AG04450 (cell line): ENCODE measurements around the gene TSC1. TPM values are rescaled to one million over a fixed set of nuclear protein-coding genes. Genes with fewer than 3 reads are reported as not detected.
A peak's percentile ranks its signal among the peaks of the same experiment; 100 is the strongest.

ENCODE experiments used
- CTCF ChIA-PET: fragments of 300-600, 350-600 bp; formaldehyde crosslinking; extraction: SDS; loops from one replicate; lab custom pipeline; 2022; ENCODE audit warnings: antibody characterized with exemption, inconsistent platforms; lab: Charles Lee
- POLR2A ChIA-PET: fragments of 350-600 bp; formaldehyde crosslinking; extraction: SDS; loops from one replicate; lab custom pipeline; 2021; ENCODE audit warnings: antibody characterized with exemption, inconsistent platforms; lab: Yijun Ruan, JAX
- DNase-seq: peaks from one replicate; pipeline ENCODE4 v3.0.0-alpha.2; 2011; ENCODE audit warnings: low read depth, low spot score
- H3K27ac ChIP-seq: one replicate; pipeline ENCODE4 v1.5.1; 2012; ENCODE audit warnings: low read depth, low read length, control low read depth
- H3K27me3 ChIP-seq: one replicate; pipeline ENCODE4 v1.6.0; 2012; ENCODE audit warnings: low read length; ENCODE audit not compliant: control insufficient read depth, insufficient read depth
- H3K4me3 ChIP-seq: 2 replicates; pipeline ENCODE4 v1.5.1; 2011; ENCODE audit warnings: mild to moderate bottlenecking, low read depth, low read length, control low read depth
- H3K9me3 ChIP-seq: 2 replicates; pipeline ENCODE4 v1.5.1; 2012; ENCODE audit warnings: low read length; ENCODE audit not compliant: control insufficient read depth, insufficient read depth
- polyA plus RNA-seq: library from polyadenylated mRNA; depleted of rRNA; stranded (reverse); fragments of >200 nt; gene quantifications from 2 replicates; pipeline ENCODE4 v1.2.3, GENCODE V29; 2011
- TF ChIP-seq, protein P1 (sequence below): IDR thresholded peaks from 2 replicates; pipeline ENCODE4 v1.5.1; 2011; ENCODE audit warnings: low read depth, low read length, control low read depth, inconsistent platforms

The TSC1 gene
- polyA plus RNA-seq, 1 experiment: 87.1 TPM

DNA sequence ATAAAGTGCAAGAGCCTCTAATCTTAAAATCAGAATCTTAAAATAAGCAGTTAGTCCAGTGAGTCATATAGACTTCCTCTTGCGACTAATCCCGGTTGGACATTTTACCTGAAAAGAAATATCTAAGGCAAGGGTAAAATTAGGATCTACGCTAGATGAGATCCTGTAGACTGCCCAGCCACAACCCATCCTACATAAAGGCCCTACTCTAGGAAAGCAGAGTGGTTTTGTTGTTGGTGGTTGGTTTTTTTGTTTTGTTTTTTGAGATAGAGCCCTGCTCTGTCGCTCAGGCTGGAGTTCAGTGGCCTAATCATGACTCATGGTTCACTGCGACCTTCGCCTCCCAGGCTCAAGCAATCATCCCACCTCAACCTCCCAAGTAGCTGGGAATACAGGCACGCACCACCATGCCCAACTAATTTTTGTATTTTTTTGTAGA is 6.9 kb downstream of the TSC1 start:
- ChIA-PET CTCF (no interaction called here), POLR2A (no interaction called here)
- Histone ChIP-seq H3K27me3 (no peaks in the 10 kb centered on the region), H3K9me3 (no peaks in the 10 kb centered on the region), H3K4me3 (no peak overlapping the region), H3K27ac (no peak overlapping the region)
- DNase-seq: no peak
- TF ChIP-seq, protein P1, sequence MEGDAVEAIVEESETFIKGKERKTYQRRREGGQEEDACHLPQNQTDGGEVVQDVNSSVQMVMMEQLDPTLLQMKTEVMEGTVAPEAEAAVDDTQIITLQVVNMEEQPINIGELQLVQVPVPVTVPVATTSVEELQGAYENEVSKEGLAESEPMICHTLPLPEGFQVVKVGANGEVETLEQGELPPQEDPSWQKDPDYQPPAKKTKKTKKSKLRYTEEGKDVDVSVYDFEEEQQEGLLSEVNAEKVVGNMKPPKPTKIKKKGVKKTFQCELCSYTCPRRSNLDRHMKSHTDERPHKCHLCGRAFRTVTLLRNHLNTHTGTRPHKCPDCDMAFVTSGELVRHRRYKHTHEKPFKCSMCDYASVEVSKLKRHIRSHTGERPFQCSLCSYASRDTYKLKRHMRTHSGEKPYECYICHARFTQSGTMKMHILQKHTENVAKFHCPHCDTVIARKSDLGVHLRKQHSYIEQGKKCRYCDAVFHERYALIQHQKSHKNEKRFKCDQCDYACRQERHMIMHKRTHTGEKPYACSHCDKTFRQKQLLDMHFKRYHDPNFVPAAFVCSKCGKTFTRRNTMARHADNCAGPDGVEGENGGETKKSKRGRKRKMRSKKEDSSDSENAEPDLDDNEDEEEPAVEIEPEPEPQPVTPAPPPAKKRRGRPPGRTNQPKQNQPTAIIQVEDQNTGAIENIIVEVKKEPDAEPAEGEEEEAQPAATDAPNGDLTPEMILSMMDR: no peak

DNA sequence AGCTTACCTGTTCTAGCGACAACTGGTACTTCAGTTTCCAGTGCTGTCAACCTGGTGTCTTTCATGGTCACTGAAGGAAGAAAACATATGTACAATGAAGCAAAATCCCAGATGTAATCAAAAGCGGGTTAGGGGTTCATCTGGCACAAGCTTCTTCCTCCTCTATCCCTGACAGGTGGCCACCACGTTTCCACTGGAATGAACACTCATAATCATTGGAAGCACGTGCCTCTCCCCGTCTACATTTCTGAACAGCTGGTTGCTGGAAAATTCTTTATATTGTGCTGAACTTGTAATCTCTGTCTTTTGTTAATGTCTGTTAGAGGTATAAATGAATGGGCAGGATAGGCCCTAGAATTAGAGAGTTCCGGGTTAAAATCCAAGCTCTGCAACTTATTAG is 9.4 kb downstream of the TSC1 start:
- CTCF ChIA-PET: interaction anchor here (1.0 to 2.7 kb wide), 4 partner anchors 10 to 87 kb away, joined by 3 to 22 read pairs (median 5); no protein-coding TSS in a partner anchor

DNA sequence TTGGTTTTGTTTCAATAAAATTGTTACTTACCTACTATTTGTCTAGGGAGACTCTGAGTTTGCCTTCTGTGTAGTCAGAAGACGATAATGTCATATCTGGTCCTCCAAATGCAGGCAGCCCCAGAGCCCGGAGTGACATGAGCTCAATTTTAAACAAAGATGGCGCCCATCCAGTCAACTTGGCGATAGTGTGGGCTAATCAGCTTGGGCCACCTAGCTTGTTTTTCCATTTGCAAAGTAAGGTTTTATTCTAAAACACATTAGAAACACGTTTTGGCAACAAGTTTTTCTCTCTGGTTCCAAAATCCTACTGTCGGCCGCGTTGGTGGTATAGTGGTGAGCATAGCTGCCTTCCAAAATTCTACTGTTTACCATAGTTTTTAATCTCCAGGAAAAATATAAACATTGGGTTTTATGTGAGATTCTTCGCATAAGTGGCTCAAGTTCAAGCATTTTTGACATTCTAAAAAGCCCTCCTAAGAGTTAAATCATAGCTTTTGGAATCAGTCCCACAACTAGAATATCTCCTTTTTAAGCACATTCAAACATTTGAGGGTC is 13.2 kb downstream of the TSC1 start:
- no peak overlapping the region for H3K4me3 ChIP-seq
- DNase-seq: no peak
- H3K9me3 ChIP-seq: no peaks in the 10 kb centered on the region
- POLR2A ChIA-PET: interaction anchor here (0.6 to 1.2 kb wide), 3 partner anchors 13 to 1193 kb away, joined by 3 to 6 read pairs (median 3); partner anchors contain the start of gene TSC1
- TF ChIP-seq, protein P1: no peak
- H3K27me3 ChIP-seq: no peaks in the 10 kb centered on the region
- peak overlapping the region; percentile 25 for H3K27ac ChIP-seq
- CTCF ChIA-PET: interaction anchor here (0.9 to 3.3 kb wide), 4 partner anchors 11 to 35 kb away, joined by 3 to 33 read pairs (median 4); no protein-coding TSS in a partner anchor

More for the DNA sequence above, 9.4 kb downstream of the TSC1 start:
- Histone ChIP-seq H3K27ac (no peak overlapping the region), H3K27me3 (no peaks in the 10 kb centered on the region), H3K4me3 (no peak overlapping the region), H3K9me3 (no peaks in the 10 kb centered on the region)
- TF ChIP-seq, protein P1: no peak
- POLR2A ChIA-PET: no interaction called here
- DNase-seq: no peak

DNA sequence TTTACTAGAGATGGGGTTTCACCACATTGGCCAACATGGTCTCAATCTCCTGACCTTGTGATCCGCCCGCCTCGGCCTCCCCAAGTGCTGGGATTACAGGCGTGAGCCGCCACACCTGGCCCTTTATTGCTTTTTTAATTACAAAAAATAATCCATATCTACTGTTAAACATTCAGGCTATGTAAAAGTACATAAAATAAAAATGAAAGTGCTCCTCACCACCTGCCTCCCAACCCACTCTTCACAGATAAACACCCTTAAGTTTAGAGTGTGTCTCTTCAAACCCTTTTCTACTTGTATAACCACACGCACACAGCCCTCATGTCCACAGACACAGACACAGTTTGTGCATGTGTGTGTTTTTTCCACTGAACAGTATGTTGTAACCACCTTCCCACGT is 16.7 kb downstream of the TSC1 start:
- CTCF ChIA-PET: interaction anchor here (1.0 to 3.2 kb wide), 4 partner anchors 19 to 217 kb away, joined by 3 to 17 read pairs (median 5); no protein-coding TSS in a partner anchor

More for the DNA sequence above, 16.7 kb downstream of the TSC1 start:
- H3K27ac ChIP-seq: no peak overlapping the region
- TF ChIP-seq, protein P1: no peak
- no peak for DNase-seq
- H3K4me3 ChIP-seq: no peak overlapping the region
- POLR2A ChIA-PET: no interaction called here
- H3K27me3 ChIP-seq: no peaks in the 10 kb centered on the region
- H3K9me3 ChIP-seq: no peaks in the 10 kb centered on the region
